H1 (cell line): ENCODE measurements around the gene ZNF513. TPM values are rescaled to one million over a fixed set of nuclear protein-coding genes. Genes with fewer than 3 reads are reported as not detected.

Experiments used
- BCL11A ChIP-seq, 2 experiments: IDR thresholded peaks; one replicate each; pipeline ENCODE4 v1.6.1; 2011; ENCODE audit warnings: low read depth in 2 of 2, low read length in 2 of 2, mild to moderate bottlenecking in 2 of 2
- CBX5 ChIP-seq: fragments of 300-800, 300-1000 bp; sonication (generic); IDR thresholded peaks from 2 replicates; pipeline ENCODE4 v1.7.1; 2016; ENCODE audit warnings: antibody characterized with exemption, low read length, low read depth
- FOSL1 ChIP-seq: IDR thresholded peaks from 2 replicates; pipeline ENCODE4 v1.6.1; 2011; ENCODE audit warnings: mild to moderate bottlenecking, low read depth, low read length, moderate library complexity; ENCODE audit not compliant: insufficient read depth
- GABPA ChIP-seq: IDR thresholded peaks from 2 replicates; pipeline ENCODE4 v1.6.1; 2011; ENCODE audit warnings: mild to moderate bottlenecking, low read length, moderate library complexity, borderline replicate concordance; ENCODE audit not compliant: insufficient read depth
- NANOG ChIP-seq: IDR thresholded peaks from 2 replicates; pipeline ENCODE4 v1.6.1; 2011; ENCODE audit warnings: low read length, low read depth, mild to moderate bottlenecking, inconsistent platforms; ENCODE audit not compliant: insufficient read depth, poor library complexity, severe bottlenecking
- PHF8 ChIP-seq: fragments of 200-600 bp; sonication (generic); conservative IDR thresholded peaks from 2 replicates; pipeline ENCODE4 v1.7.1; 2012; ENCODE audit warnings: low read depth, mild to moderate bottlenecking, inconsistent platforms, low read length, moderate library complexity
- SP4 ChIP-seq: IDR thresholded peaks from 2 replicates; pipeline ENCODE4 v1.6.1; 2012; ENCODE audit warnings: low read length, inconsistent platforms
- SRF ChIP-seq: IDR thresholded peaks from 2 replicates; pipeline ENCODE4 v1.6.1; 2011; ENCODE audit warnings: mild to moderate bottlenecking, low read depth, low read length, moderate library complexity
- polyA plus RNA-seq, 7 experiments: library from polyadenylated mRNA; depleted of rRNA in 3 of 7; stranded (reverse) in 5 of 7; unstranded in 2 of 7; fragments of >200 nt in 5 of 7; fragments of 200-250 nt in 2 of 7; gene quantifications; 1 replicate in 5 of 7; 2 replicates in 1 of 7; 4 replicates in 1 of 7; pipeline versions ENCODE4 v1.2.1 to v1.2.3, GENCODE V29; 2011 to 2013; ENCODE audit warnings: missing spikeins in 2 of 7, mixed read lengths in 2 of 7
- total RNA-seq: library from RNA; stranded (reverse); fragmentation: NEBNext Ultra II Directional; extraction: Animal tissue kit (Norgen Biotek cat#: 25700); gene quantifications from 2 replicates; pipeline ENCODE4 v1.2.1, GENCODE V29; 2021
- TF ChIP-seq, protein P1 (sequence below): fragments of 300-600 bp; sonication (generic); IDR thresholded peaks from 2 replicates; pipeline ENCODE4 v1.7.1; 2012; ENCODE audit warnings: low read length, moderate library complexity, mild to moderate bottlenecking, inconsistent platforms; ENCODE audit not compliant: insufficient replicate concordance

Gene ZNF513
- total and polyA plus RNA-seq, 2 of the 8 experiments (the other 6 are each of a cell fraction or from before 2014, with no cell fraction given): 17.3 to 29.5 TPM

DNA sequence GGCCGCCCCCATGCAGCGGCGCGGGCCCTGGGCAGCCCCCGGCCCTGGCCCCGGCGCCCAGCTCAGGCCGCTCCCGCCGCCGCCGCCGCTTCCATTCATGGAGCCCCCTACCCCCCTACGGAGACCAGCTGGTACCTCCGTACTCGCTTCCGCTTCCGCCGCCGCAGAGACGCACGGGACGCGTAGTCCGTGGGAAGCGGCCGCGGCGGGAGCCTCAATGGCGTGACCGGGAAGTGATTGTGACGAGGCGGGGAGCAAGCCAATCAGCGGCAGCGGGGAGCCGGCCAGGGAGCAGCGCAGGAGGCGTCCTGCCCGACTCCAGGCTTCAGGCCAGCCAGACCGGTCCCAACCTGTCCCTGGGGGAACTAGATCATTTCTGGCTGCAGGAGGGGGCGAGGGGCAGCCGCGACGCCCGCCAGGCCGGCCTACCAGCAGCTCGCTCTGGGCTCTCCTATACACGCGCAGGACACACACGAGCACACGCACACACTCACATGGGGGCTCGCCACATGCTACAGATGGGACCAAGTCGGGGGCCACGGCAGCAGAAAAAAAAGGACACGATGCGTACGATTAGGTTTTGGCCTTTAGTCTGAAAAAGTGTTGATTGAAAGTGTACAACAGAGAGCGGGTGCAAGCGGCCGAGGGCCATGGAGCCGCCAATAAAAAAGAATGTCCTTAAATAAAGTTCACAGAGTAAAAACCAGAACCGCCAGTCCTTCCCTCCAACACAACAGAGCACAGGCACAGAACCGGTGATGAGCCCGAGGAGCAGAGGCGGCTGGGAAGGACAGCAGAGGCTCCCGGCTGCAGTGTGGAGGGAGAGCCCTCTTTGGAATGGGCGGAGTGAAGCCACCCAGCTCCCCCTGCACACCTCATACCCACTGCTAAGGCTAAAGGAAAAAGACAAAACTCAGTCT, at the start of gene ZNF513 (continued):
- TF ChIP-seq, protein P1, sequence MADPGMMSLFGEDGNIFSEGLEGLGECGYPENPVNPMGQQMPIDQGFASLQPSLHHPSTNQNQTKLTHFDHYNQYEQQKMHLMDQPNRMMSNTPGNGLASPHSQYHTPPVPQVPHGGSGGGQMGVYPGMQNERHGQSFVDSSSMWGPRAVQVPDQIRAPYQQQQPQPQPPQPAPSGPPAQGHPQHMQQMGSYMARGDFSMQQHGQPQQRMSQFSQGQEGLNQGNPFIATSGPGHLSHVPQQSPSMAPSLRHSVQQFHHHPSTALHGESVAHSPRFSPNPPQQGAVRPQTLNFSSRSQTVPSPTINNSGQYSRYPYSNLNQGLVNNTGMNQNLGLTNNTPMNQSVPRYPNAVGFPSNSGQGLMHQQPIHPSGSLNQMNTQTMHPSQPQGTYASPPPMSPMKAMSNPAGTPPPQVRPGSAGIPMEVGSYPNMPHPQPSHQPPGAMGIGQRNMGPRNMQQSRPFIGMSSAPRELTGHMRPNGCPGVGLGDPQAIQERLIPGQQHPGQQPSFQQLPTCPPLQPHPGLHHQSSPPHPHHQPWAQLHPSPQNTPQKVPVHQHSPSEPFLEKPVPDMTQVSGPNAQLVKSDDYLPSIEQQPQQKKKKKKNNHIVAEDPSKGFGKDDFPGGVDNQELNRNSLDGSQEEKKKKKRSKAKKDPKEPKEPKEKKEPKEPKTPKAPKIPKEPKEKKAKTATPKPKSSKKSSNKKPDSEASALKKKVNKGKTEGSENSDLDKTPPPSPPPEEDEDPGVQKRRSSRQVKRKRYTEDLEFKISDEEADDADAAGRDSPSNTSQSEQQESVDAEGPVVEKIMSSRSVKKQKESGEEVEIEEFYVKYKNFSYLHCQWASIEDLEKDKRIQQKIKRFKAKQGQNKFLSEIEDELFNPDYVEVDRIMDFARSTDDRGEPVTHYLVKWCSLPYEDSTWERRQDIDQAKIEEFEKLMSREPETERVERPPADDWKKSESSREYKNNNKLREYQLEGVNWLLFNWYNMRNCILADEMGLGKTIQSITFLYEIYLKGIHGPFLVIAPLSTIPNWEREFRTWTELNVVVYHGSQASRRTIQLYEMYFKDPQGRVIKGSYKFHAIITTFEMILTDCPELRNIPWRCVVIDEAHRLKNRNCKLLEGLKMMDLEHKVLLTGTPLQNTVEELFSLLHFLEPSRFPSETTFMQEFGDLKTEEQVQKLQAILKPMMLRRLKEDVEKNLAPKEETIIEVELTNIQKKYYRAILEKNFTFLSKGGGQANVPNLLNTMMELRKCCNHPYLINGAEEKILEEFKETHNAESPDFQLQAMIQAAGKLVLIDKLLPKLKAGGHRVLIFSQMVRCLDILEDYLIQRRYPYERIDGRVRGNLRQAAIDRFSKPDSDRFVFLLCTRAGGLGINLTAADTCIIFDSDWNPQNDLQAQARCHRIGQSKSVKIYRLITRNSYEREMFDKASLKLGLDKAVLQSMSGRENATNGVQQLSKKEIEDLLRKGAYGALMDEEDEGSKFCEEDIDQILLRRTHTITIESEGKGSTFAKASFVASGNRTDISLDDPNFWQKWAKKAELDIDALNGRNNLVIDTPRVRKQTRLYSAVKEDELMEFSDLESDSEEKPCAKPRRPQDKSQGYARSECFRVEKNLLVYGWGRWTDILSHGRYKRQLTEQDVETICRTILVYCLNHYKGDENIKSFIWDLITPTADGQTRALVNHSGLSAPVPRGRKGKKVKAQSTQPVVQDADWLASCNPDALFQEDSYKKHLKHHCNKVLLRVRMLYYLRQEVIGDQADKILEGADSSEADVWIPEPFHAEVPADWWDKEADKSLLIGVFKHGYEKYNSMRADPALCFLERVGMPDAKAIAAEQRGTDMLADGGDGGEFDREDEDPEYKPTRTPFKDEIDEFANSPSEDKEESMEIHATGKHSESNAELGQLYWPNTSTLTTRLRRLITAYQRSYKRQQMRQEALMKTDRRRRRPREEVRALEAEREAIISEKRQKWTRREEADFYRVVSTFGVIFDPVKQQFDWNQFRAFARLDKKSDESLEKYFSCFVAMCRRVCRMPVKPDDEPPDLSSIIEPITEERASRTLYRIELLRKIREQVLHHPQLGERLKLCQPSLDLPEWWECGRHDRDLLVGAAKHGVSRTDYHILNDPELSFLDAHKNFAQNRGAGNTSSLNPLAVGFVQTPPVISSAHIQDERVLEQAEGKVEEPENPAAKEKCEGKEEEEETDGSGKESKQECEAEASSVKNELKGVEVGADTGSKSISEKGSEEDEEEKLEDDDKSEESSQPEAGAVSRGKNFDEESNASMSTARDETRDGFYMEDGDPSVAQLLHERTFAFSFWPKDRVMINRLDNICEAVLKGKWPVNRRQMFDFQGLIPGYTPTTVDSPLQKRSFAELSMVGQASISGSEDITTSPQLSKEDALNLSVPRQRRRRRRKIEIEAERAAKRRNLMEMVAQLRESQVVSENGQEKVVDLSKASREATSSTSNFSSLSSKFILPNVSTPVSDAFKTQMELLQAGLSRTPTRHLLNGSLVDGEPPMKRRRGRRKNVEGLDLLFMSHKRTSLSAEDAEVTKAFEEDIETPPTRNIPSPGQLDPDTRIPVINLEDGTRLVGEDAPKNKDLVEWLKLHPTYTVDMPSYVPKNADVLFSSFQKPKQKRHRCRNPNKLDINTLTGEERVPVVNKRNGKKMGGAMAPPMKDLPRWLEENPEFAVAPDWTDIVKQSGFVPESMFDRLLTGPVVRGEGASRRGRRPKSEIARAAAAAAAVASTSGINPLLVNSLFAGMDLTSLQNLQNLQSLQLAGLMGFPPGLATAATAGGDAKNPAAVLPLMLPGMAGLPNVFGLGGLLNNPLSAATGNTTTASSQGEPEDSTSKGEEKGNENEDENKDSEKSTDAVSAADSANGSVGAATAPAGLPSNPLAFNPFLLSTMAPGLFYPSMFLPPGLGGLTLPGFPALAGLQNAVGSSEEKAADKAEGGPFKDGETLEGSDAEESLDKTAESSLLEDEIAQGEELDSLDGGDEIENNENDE: no peak
- TF ChIP-seq SP4: no peak
- TF ChIP-seq NANOG: peak; percentile 52
- peak; percentile 48 for TF ChIP-seq PHF8
- no peak for TF ChIP-seq BCL11A (IDR thresholded peaks at IDR 0.05; ENCODE audit: low read depth in 2 of 2, low read length in 2 of 2)
- TF ChIP-seq GABPA: peak; percentile 93
- TF ChIP-seq SRF: no peak
- no peak for TF ChIP-seq FOSL1
- TF ChIP-seq CBX5: no peak
